Heart right ventricle (tissue), 16 donors: Measurements from ENCODE around the gene ANO7. TPM values are rescaled to one million over a fixed set of nuclear protein-coding genes. Genes with fewer than 3 reads are reported as not detected.

Experiments used
- ATAC-seq, 8 donors: fragments of 200-7000 bp; cut with Tn5 transposase; one replicate each; pipeline ENCODE4 v1.9.1; 2020; ENCODE audit warnings: mild to moderate bottlenecking in 8 of 8, moderate library complexity in 8 of 8, moderate number of reproducible peaks in 1 of 8
- DNase-seq, 2 donors: peaks; one replicate each; pipeline ENCODE4 v3.0.0-alpha.2; 2020
- H3K27ac ChIP-seq, 10 donors: fragments of 200-600 bp; sonication (generic) in 2 of 10; one replicate each; pipeline versions ENCODE4 v1.5.0 to v1.8.0; 2020 to 2022; ENCODE audit warnings: mild to moderate bottlenecking in 3 of 10
- H3K27me3 ChIP-seq, 7 donors: fragments of 200-600 bp; one replicate each; pipeline ENCODE4 v1.8.0; 2021 to 2022; ENCODE audit warnings: mild to moderate bottlenecking in 2 of 7
- H3K36me3 ChIP-seq, 9 donors: fragments of 200-600 bp; sonication (generic) in 1 of 9; one replicate each; pipeline versions ENCODE4 v1.5.0 to v1.8.0; 2020 to 2022; ENCODE audit warnings: mild to moderate bottlenecking in 2 of 9
- H3K4me1 ChIP-seq, 9 donors: fragments of 200-600 bp; sonication (generic) in 1 of 9; one replicate each; pipeline versions ENCODE4 v1.5.0 to v1.8.0; 2020 to 2022; ENCODE audit warnings: mild to moderate bottlenecking in 4 of 9
- H3K4me3 ChIP-seq, 10 donors: fragments of 200-600 bp; sonication (generic) in 2 of 10; one replicate each; pipeline versions ENCODE4 v1.5.0 to v1.8.0; 2020 to 2022; ENCODE audit warnings: mild to moderate bottlenecking in 7 of 10, moderate library complexity in 2 of 10
- H3K9me3 ChIP-seq, 11 donors: fragments of 200-600 bp in 10 of 11; sonication (generic) in 2 of 11; one replicate each; pipeline versions ENCODE4 v1.5.0 to v1.8.0; 2013 to 2022; ENCODE audit warnings: mild to moderate bottlenecking in 2 of 11, control low read depth in 1 of 11, moderate library complexity in 1 of 11
- WGBS, 2 donors: extraction: QIAGEN DNeasy Blood & Tissue Kit; methylation state at CpG; one replicate each; pipeline ENCODE4 v1.1.7; 2013; ENCODE audit warnings: inconsistent platforms in 1 of 2; 5-methylcytosine and 5-hydroxymethylcytosine counted together
- intact Hi-C, 10 donors: fragments of 100-400 bp; cut with DNase I; formaldehyde crosslinking; loops; one replicate each; pipeline versions ENCODE4 v1.11.1 to v1.14.2; 2022
- polyA plus RNA-seq, 2 donors: library from polyadenylated mRNA; stranded (reverse); fragments of 200-250 nt; gene quantifications; one replicate each; pipeline ENCODE4 v1.2.3, GENCODE V29; 2013
- total RNA-seq, 10 donors: library from RNA; stranded (reverse); fragmentation: NEBNext Ultra II Directional in 3 of 10; extraction: Animal tissue kit (Norgen Biotek cat#: 25700) in 3 of 10; gene quantifications; one replicate each; pipeline versions ENCODE4 v1.2.1 to v1.2.4, GENCODE V29; 2021 to 2023
- TF ChIP-seq, protein P1 (sequence below), 9 donors: fragments of 200-600 bp; sonication (generic) in 2 of 9; IDR thresholded peaks; one replicate each; pipeline versions ENCODE4 v1.5.0 to v1.8.0; 2021 to 2022; ENCODE audit warnings: antibody characterized with exemption in 9 of 9, mild to moderate bottlenecking in 5 of 9, moderate library complexity in 1 of 9
- donor health status: Arrhythmogenic right ventricular cardiomyopathy.
- donor health status: ischemic (EF 13 %, LVEDD 7.1; RV severe dilation, severe dysfunction).
- donor health status: healthy with polysubstance abuse.
- donor health status: DM: no; HTN: yes; CAD: no.
- donor health status: DM: no; HTN: no; CAD: no.
- donor health status: ischemic (EF 25% LVEDD 6.9; RV normal size, moderate dysfunction).
- donor health status: ischemic (EF 25% LVEDD 5.7; RV mildly dilated, moderate dysfunction).
- donor health status: healthy.
- donor health status: DM: yes; HTN: yes; CAD: no.
- donor health status: Ischemic cardiomyopathy.
- donor health status: ischemic (EF 35%, LVEDD 5.7; RV mildly dilated, moderate dysfunction).
- donor health status: nonischemic (EF 11% LVEDD 7.7; RV severe dilation, severe dysfunction).
- donor health status: DM: yes; HTN: yes; CAD: no.
- donor health status: PGD.
- donor health status: ischemic (EF 29% LVEDD 5.4; RV normal size, mild dysfunction).
- donor health status: nonischemic (EF 23%, LVEDD 6.1; RV moderate dilation, normal function).

The ANO7 gene
- total and polyA plus RNA-seq, 12 donors: 0.61 to 3.0 (median 1.6) TPM

DNA sequence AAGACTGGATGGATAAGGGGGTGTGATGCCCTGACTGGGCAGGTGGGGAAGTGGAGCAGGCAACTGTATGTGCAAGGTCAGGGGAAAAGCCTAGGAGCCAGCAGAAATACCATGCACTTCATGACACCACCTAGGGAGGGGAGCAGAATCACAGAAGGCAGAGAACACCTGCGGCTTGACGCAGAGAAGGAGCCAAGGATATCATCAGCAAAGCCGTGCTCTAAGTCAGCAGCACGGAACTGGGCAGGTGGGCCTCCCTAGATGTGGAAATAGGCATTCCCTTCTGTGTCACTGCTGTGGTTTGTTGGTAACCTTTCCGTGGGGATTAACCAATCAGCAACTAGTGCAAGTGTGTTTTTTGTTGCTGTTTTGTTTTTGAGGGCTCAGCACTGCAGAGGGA lies 85.7 kb downstream of the ANO7 start:
- ATAC-seq (no peak), DNase-seq (no peak)
- Histone ChIP-seq H3K27ac (no peak overlapping the region), H3K4me3 (no peak overlapping the region), H3K36me3 (peaks cover 0 to 2% (median 0%) of the 10 kb centered on the region in 9 donors), H3K4me1 (peaks cover 6 to 41% (median 34%) of the 10 kb centered on the region in 9 donors), H3K27me3 (no peaks in the 10 kb centered on the region), H3K9me3 (peaks cover 0 to 10% (median 0%) of the 10 kb centered on the region in 11 donors)
- TF ChIP-seq, protein P1, sequence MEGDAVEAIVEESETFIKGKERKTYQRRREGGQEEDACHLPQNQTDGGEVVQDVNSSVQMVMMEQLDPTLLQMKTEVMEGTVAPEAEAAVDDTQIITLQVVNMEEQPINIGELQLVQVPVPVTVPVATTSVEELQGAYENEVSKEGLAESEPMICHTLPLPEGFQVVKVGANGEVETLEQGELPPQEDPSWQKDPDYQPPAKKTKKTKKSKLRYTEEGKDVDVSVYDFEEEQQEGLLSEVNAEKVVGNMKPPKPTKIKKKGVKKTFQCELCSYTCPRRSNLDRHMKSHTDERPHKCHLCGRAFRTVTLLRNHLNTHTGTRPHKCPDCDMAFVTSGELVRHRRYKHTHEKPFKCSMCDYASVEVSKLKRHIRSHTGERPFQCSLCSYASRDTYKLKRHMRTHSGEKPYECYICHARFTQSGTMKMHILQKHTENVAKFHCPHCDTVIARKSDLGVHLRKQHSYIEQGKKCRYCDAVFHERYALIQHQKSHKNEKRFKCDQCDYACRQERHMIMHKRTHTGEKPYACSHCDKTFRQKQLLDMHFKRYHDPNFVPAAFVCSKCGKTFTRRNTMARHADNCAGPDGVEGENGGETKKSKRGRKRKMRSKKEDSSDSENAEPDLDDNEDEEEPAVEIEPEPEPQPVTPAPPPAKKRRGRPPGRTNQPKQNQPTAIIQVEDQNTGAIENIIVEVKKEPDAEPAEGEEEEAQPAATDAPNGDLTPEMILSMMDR (IDR thresholded peaks at IDR 0.05): no peak
- 87 to 91% methylated on average over 5 of the region's 5 CpGs for WGBS, 2 donors
- intact Hi-C loops: loop anchor here in 4 of 10 donors (5.0 kb wide), 2 partner anchors 38 to 43 kb away; partner anchors contain the start of genes HDLBP (in 1 of the 4) and SEPTIN2 (in 1 of the 4)

Other genes starting within 250 kb of the ANO7 start
- gene SNED1, start 190.1 kb upstream of the ANO7 start, total RNA-seq: 10 to 100 TPM in 1 of 10 donors, 1 to 10 TPM in 9; 3.9 to 12.7 (median 6.3) TPM
- 1 to 10 TPM; 4.2 to 6.9 TPM for gene SNED1, start 190.1 kb upstream of the ANO7 start, polyA plus RNA-seq
- gene MTERF4, start 86.4 kb upstream of the ANO7 start, total RNA-seq: 10 to 100 TPM; 18.9 to 27.1 (median 23.2) TPM
- gene MTERF4, start 86.4 kb upstream of the ANO7 start, polyA plus RNA-seq: 10 to 100 TPM; 18.5 to 22.9 TPM
- gene PASK, start 39.2 kb upstream of the ANO7 start, total RNA-seq: 1 to 10 TPM; 1.0 to 4.5 (median 1.5) TPM
- 1 to 10 TPM in 1 of 2 donors, under 1 TPM in 1; 0.93 to 2.5 TPM for gene PASK, start 39.2 kb upstream of the ANO7 start, polyA plus RNA-seq
- 10 to 100 TPM; 64.1 to 91.3 (median 78.3) TPM for gene PPP1R7, start 38.2 kb upstream of the ANO7 start, total RNA-seq
- gene PPP1R7, start 38.2 kb upstream of the ANO7 start, polyA plus RNA-seq: 10 to 100 TPM; 77.0 to 77.5 TPM
- 100 to 1,000 TPM; 312 to 419 (median 357) TPM for gene HDLBP, start 127.0 kb downstream of the ANO7 start, total RNA-seq
- 100 to 1,000 TPM; 206 to 273 TPM for gene HDLBP, start 127.0 kb downstream of the ANO7 start, polyA plus RNA-seq
- gene SEPTIN2, start 127.2 kb downstream of the ANO7 start, total RNA-seq: 100 to 1,000 TPM; 177 to 249 (median 194) TPM
- gene SEPTIN2, start 127.2 kb downstream of the ANO7 start, polyA plus RNA-seq: 100 to 1,000 TPM; 100 to 128 TPM
- 10 to 100 TPM; 14.4 to 23.6 (median 19.4) TPM for gene FARP2, start 167.6 kb downstream of the ANO7 start, total RNA-seq
- gene FARP2, start 167.6 kb downstream of the ANO7 start, polyA plus RNA-seq: 10 to 100 TPM in 1 of 2 donors, 1 to 10 TPM in 1; 7.1 to 10.5 TPM